ENCODE results near the gene RAD50.
"Not testable (repeated sequence)": the region's sequence is repeated elsewhere in the genome, so short reads cannot be mapped to it uniquely, and the experiment has no call there.

The RAD50 gene

GRCh38 chr5:132689513-132689912 is 132.7 kb downstream of the RAD50 start:
- Histone ChIP-seq H2AK5ac (ENCODE audit: low read length, severe bottlenecking) (no peak overlapping the region), H4K8ac (ENCODE audit: low read length) (no peak overlapping the region), H3K4me2 (ENCODE audit: low read length, poor library complexity, severe bottlenecking) (no peak overlapping the region), H3K18ac (ENCODE audit: low read depth in 1 of 2, low read length in 2 of 2) (no peak overlapping the region), H3K79me1 (replicated peaks; ENCODE audit: low read length, poor library complexity, severe bottlenecking) (no peaks in the 10 kb centered on the region), H2BK15ac (ENCODE audit: low read depth, poor library complexity, severe bottlenecking) (no peak overlapping the region), H3K9me3 (ENCODE audit: control insufficient read depth, low read length) (no peaks in the 10 kb centered on the region), H3K27me3 (ENCODE audit: control insufficient read depth in 1 of 2, insufficient read depth in 1 of 2, low read length in 2 of 2) (no peaks in the 10 kb centered on the region), H3K4me1 (ENCODE audit: control insufficient read depth, insufficient read depth, low read depth, low read length) (no peaks in the 10 kb centered on the region), H2BK5ac (ENCODE audit: low read depth, low read length, poor library complexity, severe bottlenecking) (no peak overlapping the region), H3K14ac (ENCODE audit: low read length in 2 of 2) (no peak overlapping the region), H2BK12ac (ENCODE audit: low read length in 2 of 2) (no peak overlapping the region), H3K36me3 (ENCODE audit: control insufficient read depth in 1 of 2, insufficient read depth in 2 of 2, low read depth in 1 of 2, low read length in 2 of 2) (no peaks in the 10 kb centered on the region), H3K4me3 (ENCODE audit: insufficient read depth in 1 of 2, low read depth in 1 of 2, low read length in 2 of 2) (no peak overlapping the region), H3K23ac (ENCODE audit: low read length in 2 of 2) (no peak overlapping the region), H4K91ac (ENCODE audit: low read length) (no peak overlapping the region), H3K27ac (ENCODE audit: low read length, poor library complexity, severe bottlenecking) (no peak overlapping the region), H2BK120ac (ENCODE audit: low read depth, low read length) (no peak overlapping the region), H3K4ac (ENCODE audit: low read depth in 1 of 2, low read length in 2 of 2) (no peak overlapping the region), H2AFZ (ENCODE audit: low read depth, low read length) (no peak overlapping the region), H3K9ac (ENCODE audit: low read length) (no peak overlapping the region)
- no peak for DNase-seq
- WGBS, result 90% methylated on average over 6 of the region's 7 CpGs

GRCh38 chr5:132690156-132690555 is 133.4 kb downstream of the RAD50 start:
- Histone ChIP-seq H2BK12ac (ENCODE audit: low read length in 2 of 2) (no peak overlapping the region), H3K4ac (ENCODE audit: low read depth in 1 of 2, low read length in 2 of 2) (no peak overlapping the region), H2BK120ac (ENCODE audit: low read depth, low read length) (no peak overlapping the region), H4K91ac (ENCODE audit: low read length) (no peak overlapping the region), H2BK15ac (ENCODE audit: low read depth, poor library complexity, severe bottlenecking) (no peak overlapping the region), H3K4me3 (ENCODE audit: insufficient read depth in 1 of 2, low read depth in 1 of 2, low read length in 2 of 2) (no peak overlapping the region), H3K9me3 (ENCODE audit: control insufficient read depth, low read length) (no peaks in the 10 kb centered on the region), H2BK5ac (ENCODE audit: low read depth, low read length, poor library complexity, severe bottlenecking) (no peak overlapping the region), H3K4me2 (ENCODE audit: low read length, poor library complexity, severe bottlenecking) (no peak overlapping the region), H3K79me1 (replicated peaks; ENCODE audit: low read length, poor library complexity, severe bottlenecking) (no peaks in the 10 kb centered on the region), H3K36me3 (ENCODE audit: control insufficient read depth in 1 of 2, insufficient read depth in 2 of 2, low read depth in 1 of 2, low read length in 2 of 2) (no peaks in the 10 kb centered on the region), H3K27me3 (ENCODE audit: control insufficient read depth in 1 of 2, insufficient read depth in 1 of 2, low read length in 2 of 2) (no peaks in the 10 kb centered on the region), H3K4me1 (ENCODE audit: control insufficient read depth, insufficient read depth, low read depth, low read length) (no peaks in the 10 kb centered on the region), H2AK5ac (ENCODE audit: low read length, severe bottlenecking) (no peak overlapping the region), H3K23ac (ENCODE audit: low read length in 2 of 2) (no peak overlapping the region), H3K9ac (ENCODE audit: low read length) (no peak overlapping the region), H3K14ac (ENCODE audit: low read length in 2 of 2) (no peak overlapping the region), H3K18ac (ENCODE audit: low read depth in 1 of 2, low read length in 2 of 2) (no peak overlapping the region), H2AFZ (ENCODE audit: low read depth, low read length) (no peak overlapping the region), H4K8ac (ENCODE audit: low read length) (no peak overlapping the region), H3K27ac (ENCODE audit: low read length, poor library complexity, severe bottlenecking) (no peak overlapping the region)
- DNase-seq, result no peak
- WGBS, result no CpG with 5 or more reads among the region's 3 CpGs

GRCh38 chr5:132691755-132692631 is 135.2 kb downstream of the RAD50 start:
- not testable (repeated sequence) for H3K4ac ChIP-seq (ENCODE audit: low read depth in 1 of 2, low read length in 2 of 2); H2AK5ac ChIP-seq (ENCODE audit: low read length, severe bottlenecking); H3K27ac ChIP-seq (ENCODE audit: low read length, poor library complexity, severe bottlenecking); H4K91ac ChIP-seq (ENCODE audit: low read length); H3K4me1 ChIP-seq (ENCODE audit: control insufficient read depth, insufficient read depth, low read depth, low read length); H2BK120ac ChIP-seq (ENCODE audit: low read depth, low read length); H2BK5ac ChIP-seq (ENCODE audit: low read depth, low read length, poor library complexity, severe bottlenecking); H3K27me3 ChIP-seq (ENCODE audit: control insufficient read depth in 1 of 2, insufficient read depth in 1 of 2, low read length in 2 of 2); H2BK12ac ChIP-seq (ENCODE audit: low read length in 2 of 2); H2AFZ ChIP-seq (ENCODE audit: low read depth, low read length); H3K9me3 ChIP-seq (ENCODE audit: control insufficient read depth, low read length); H3K4me3 ChIP-seq (ENCODE audit: insufficient read depth in 1 of 2, low read depth in 1 of 2, low read length in 2 of 2); H3K18ac ChIP-seq (ENCODE audit: low read depth in 1 of 2, low read length in 2 of 2); H3K79me1 ChIP-seq (replicated peaks; ENCODE audit: low read length, poor library complexity, severe bottlenecking); H4K8ac ChIP-seq (ENCODE audit: low read length); H3K4me2 ChIP-seq (ENCODE audit: low read length, poor library complexity, severe bottlenecking); H3K14ac ChIP-seq (ENCODE audit: low read length in 2 of 2); DNase-seq; H2BK15ac ChIP-seq (ENCODE audit: low read depth, poor library complexity, severe bottlenecking); H3K23ac ChIP-seq (ENCODE audit: low read length in 2 of 2)
- Histone ChIP-seq H3K9ac (ENCODE audit: low read length) (peak overlapping the region; percentile 45), H3K36me3 (ENCODE audit: control insufficient read depth in 1 of 2, insufficient read depth in 2 of 2, low read depth in 1 of 2, low read length in 2 of 2) (peaks cover 0 to 12% of the 10 kb centered on the region in 2 experiments)
- WGBS, result 97% methylated on average over 4 of the region's 5 CpGs

GRCh38 chr5:132692632-132692967 is 135.8 kb downstream of the RAD50 start:
- Histone ChIP-seq H4K8ac (ENCODE audit: low read length) (no peak overlapping the region), H2BK5ac (ENCODE audit: low read depth, low read length, poor library complexity, severe bottlenecking) (no peak overlapping the region), H3K4me2 (ENCODE audit: low read length, poor library complexity, severe bottlenecking) (no peak overlapping the region), H2BK15ac (ENCODE audit: low read depth, poor library complexity, severe bottlenecking) (no peak overlapping the region), H2AFZ (ENCODE audit: low read depth, low read length) (no peak overlapping the region), H4K91ac (ENCODE audit: low read length) (no peak overlapping the region), H2AK5ac (ENCODE audit: low read length, severe bottlenecking) (no peak overlapping the region), H2BK12ac (ENCODE audit: low read length in 2 of 2) (no peak overlapping the region), H3K9me3 (ENCODE audit: control insufficient read depth, low read length) (no peaks in the 10 kb centered on the region), H3K4me3 (ENCODE audit: insufficient read depth in 1 of 2, low read depth in 1 of 2, low read length in 2 of 2) (no peak overlapping the region), H3K79me1 (replicated peaks; ENCODE audit: low read length, poor library complexity, severe bottlenecking) (no peaks in the 10 kb centered on the region), H3K4me1 (ENCODE audit: control insufficient read depth, insufficient read depth, low read depth, low read length) (no peaks in the 10 kb centered on the region), H3K36me3 (ENCODE audit: control insufficient read depth in 1 of 2, insufficient read depth in 2 of 2, low read depth in 1 of 2, low read length in 2 of 2) (peaks cover 0 to 17% of the 10 kb centered on the region in 2 experiments), H3K9ac (ENCODE audit: low read length) (peak overlapping the region; percentile 45), H3K18ac (ENCODE audit: low read depth in 1 of 2, low read length in 2 of 2) (no peak overlapping the region), H3K23ac (ENCODE audit: low read length in 2 of 2) (no peak overlapping the region), H3K27ac (ENCODE audit: low read length, poor library complexity, severe bottlenecking) (no peak overlapping the region), H2BK120ac (ENCODE audit: low read depth, low read length) (no peak overlapping the region), H3K14ac (ENCODE audit: low read length in 2 of 2) (no peak overlapping the region), H3K4ac (ENCODE audit: low read depth in 1 of 2, low read length in 2 of 2) (no peak overlapping the region), H3K27me3 (ENCODE audit: control insufficient read depth in 1 of 2, insufficient read depth in 1 of 2, low read length in 2 of 2) (no peaks in the 10 kb centered on the region)
- DNase-seq, result no peak
